HCT116 (cell line): ENCODE measurements around the gene CACNG1. TPM values are rescaled to one million over a fixed set of nuclear protein-coding genes. Genes with fewer than 3 reads are reported as not detected.

Experiments used
- ATAC-seq: fragments of 200-7000 bp; cut with Tn5 transposase; 2 replicates; pipeline ENCODE4 v1.9.1; 2020; ENCODE audit warnings: mild to moderate bottlenecking, moderate library complexity
- BruUV-seq: library from RNA; stranded (reverse); fragments of 400-500 nt; replicated peaks from 2 replicates; lab custom pipeline; 2021; lab: Mats Ljungman, UMichigan
- CTCF ChIA-PET: fragments of 300-600 bp; sonication (Branson Sonifier 250); formaldehyde crosslinking; loops from one replicate; lab custom pipeline; 2021; ENCODE audit warnings: antibody characterized with exemption; lab: Charles Lee
- POLR2A ChIA-PET: fragments of 300-600, 350-600 bp; sonication (Branson Sonifier 250); formaldehyde crosslinking; loops from one replicate; lab custom pipeline; 2021; ENCODE audit warnings: antibody characterized with exemption; lab: Charles Lee
- RAD21 ChIA-PET, 2 experiments: fragments of 300-600 bp; sonication (Branson Sonifier 250); formaldehyde crosslinking; loops; one replicate each; lab custom pipeline; 2023; ENCODE audit warnings: low total read pairs in 2 of 2; ENCODE audit not compliant: uncharacterized antibody in 2 of 2, unreplicated experiment in 2 of 2, low non-redundant PET in 1 of 2; lab: Charles Lee
- DNase-seq: peaks from one replicate; pipeline ENCODE4 v3.0.0-alpha.2; 2010; ENCODE audit warnings: low read depth, low spot score
- H2AFZ ChIP-seq: fragments of 200-600 bp; shearing (Covaris generic), sonication (generic); 2 replicates; pipeline ENCODE4 v1.6.1; 2017; ENCODE audit warnings: low read depth, mixed run types, mixed read lengths, antibody characterized with exemption, low read length; ENCODE audit not compliant: poor library complexity, severe bottlenecking
- H3K27ac ChIP-seq: 2 replicates; pipeline ENCODE4 v1.5.1; 2012; ENCODE audit warnings: low read depth, low read length
- H3K27me3 ChIP-seq: fragments of 200-600 bp; sonication (generic); 2 replicates; pipeline ENCODE4 v1.6.1; 2016; ENCODE audit warnings: mixed run types, low read length, mixed read lengths; ENCODE audit not compliant: insufficient read depth
- H3K36me3 ChIP-seq, 2 experiments: fragments of 200-500 bp in 1 of 2; fragments of 200-600 bp in 1 of 2; sonication (Bioruptor generic) in 1 of 2; sonication (generic) in 1 of 2; 2 replicates each; pipeline versions ENCODE4 v1.5.1 to v1.6.1; 2014 to 2016; ENCODE audit warnings: low read length in 2 of 2, inconsistent platforms in 1 of 2, mixed read lengths in 1 of 2, mixed run types in 1 of 2; ENCODE audit not compliant: insufficient read depth in 2 of 2, control insufficient read depth in 1 of 2
- H3K4me1 ChIP-seq, 2 experiments: fragments of 200-600 bp in 1 of 2; sonication (generic) in 1 of 2; 2 replicates each; pipeline versions ENCODE4 v1.5.1 to v1.6.1; 2012 to 2017; ENCODE audit warnings: low read length in 2 of 2, inconsistent platforms in 1 of 2, mild to moderate bottlenecking in 1 of 2, mixed read lengths in 1 of 2, mixed run types in 1 of 2, moderate library complexity in 1 of 2; ENCODE audit not compliant: insufficient read depth in 2 of 2, control insufficient read depth in 1 of 2
- H3K4me2 ChIP-seq: fragments of 200-600 bp; sonication (generic); 2 replicates; pipeline ENCODE4 v1.6.1; 2017; ENCODE audit warnings: mixed run types, low read length, mixed read lengths
- H3K4me3 ChIP-seq, 2 experiments: fragments of 200-600 bp in 1 of 2; sonication (generic) in 1 of 2; replicated peaks in 1 of 2; 2 replicates each; pipeline ENCODE4 v1.5.1; 2011 to 2016; ENCODE audit warnings: low read length in 2 of 2, control low read depth in 1 of 2, low read depth in 1 of 2, mild to moderate bottlenecking in 1 of 2, mixed read lengths in 1 of 2, mixed run types in 1 of 2
- H3K79me2 ChIP-seq: fragments of 200-600 bp; sonication (generic); 2 replicates; pipeline ENCODE4 v1.6.1; 2017; ENCODE audit warnings: mild to moderate bottlenecking, mixed run types, low read length, moderate library complexity, mixed read lengths; ENCODE audit not compliant: insufficient read depth
- H3K9ac ChIP-seq: fragments of 200-600 bp; sonication (generic); 2 replicates; pipeline ENCODE4 v1.6.1; 2016; ENCODE audit warnings: low read length, mixed read lengths
- H3K9me2 ChIP-seq: fragments of 200-600 bp; sonication (generic), shearing (Covaris generic); 2 replicates; pipeline ENCODE4 v1.6.1; 2017; ENCODE audit warnings: mixed run types, mild to moderate bottlenecking, moderate library complexity; ENCODE audit not compliant: insufficient read depth
- H3K9me3 ChIP-seq, 2 experiments: fragments of 200-500 bp in 1 of 2; fragments of 200-600 bp in 1 of 2; sonication (Bioruptor generic) in 1 of 2; sonication (generic) in 1 of 2; 2 replicates each; pipeline ENCODE4 v1.6.1; 2014 to 2017; ENCODE audit warnings: low read length in 2 of 2, mixed read lengths in 2 of 2, inconsistent platforms in 1 of 2, low read depth in 1 of 2, mild to moderate bottlenecking in 1 of 2, mixed run types in 1 of 2, moderate library complexity in 1 of 2; ENCODE audit not compliant: control insufficient read depth in 1 of 2, insufficient read depth in 1 of 2
- H4K20me1 ChIP-seq: fragments of 200-600 bp; sonication (generic), shearing (Covaris generic); 2 replicates; pipeline ENCODE4 v1.6.1; 2017; ENCODE audit warnings: mixed run types, mild to moderate bottlenecking, moderate library complexity; ENCODE audit not compliant: insufficient read depth
- EGR1 ChIP-seq: IDR thresholded peaks from 2 replicates; pipeline ENCODE4 v1.6.1; 2012; ENCODE audit warnings: low read depth
- EZH2 ChIP-seq: fragments of 200-600 bp; sonication (generic); IDR thresholded peaks from 2 replicates; pipeline ENCODE4 v1.6.1; 2017; ENCODE audit warnings: antibody characterized with exemption, mixed run types
- JUND ChIP-seq: IDR thresholded peaks from 2 replicates; pipeline ENCODE4 v1.6.1; 2012
- REST ChIP-seq: IDR thresholded peaks from 2 replicates; pipeline ENCODE4 v1.6.1; 2012; ENCODE audit warnings: low read depth
- SP1 ChIP-seq: IDR thresholded peaks from 2 replicates; pipeline ENCODE4 v1.6.1; 2012; ENCODE audit warnings: low read depth
- ZFX ChIP-seq: fragments of 450-650 bp; IDR thresholded peaks from 2 replicates; pipeline ENCODE4 v1.6.1; 2017
- ZNF274 ChIP-seq: fragments of 200-500 bp; sonication (Bioruptor generic); IDR thresholded peaks from 2 replicates; pipeline ENCODE4 v1.6.1; 2014; ENCODE audit warnings: mild to moderate bottlenecking, low read depth, low read length, inconsistent platforms
- intact Hi-C: fragments of 100-400 bp; cut with micrococcal nuclease; formaldehyde crosslinking; loops from 2 replicates; pipeline ENCODE4 v1.10.0; 2022
- total RNA-seq: library from RNA; stranded (reverse); gene quantifications from one replicate; pipeline ENCODE4 v1.2.1, GENCODE V29; 2021; ENCODE audit not compliant: unreplicated experiment
- TF ChIP-seq, protein P1 (sequence below): IDR thresholded peaks from 2 replicates; pipeline ENCODE4 v1.6.1; 2011; ENCODE audit warnings: mild to moderate bottlenecking, low read length, moderate library complexity; ENCODE audit not compliant: insufficient replicate concordance; ENCODE audit errors: extremely low read depth
- TF ChIP-seq, protein P2 (sequence below): IDR thresholded peaks from 2 replicates; pipeline ENCODE4 v1.6.1; 2012

The CACNG1 gene
- total RNA-seq, 1 experiment from 2014 or later = not detected

DNA sequence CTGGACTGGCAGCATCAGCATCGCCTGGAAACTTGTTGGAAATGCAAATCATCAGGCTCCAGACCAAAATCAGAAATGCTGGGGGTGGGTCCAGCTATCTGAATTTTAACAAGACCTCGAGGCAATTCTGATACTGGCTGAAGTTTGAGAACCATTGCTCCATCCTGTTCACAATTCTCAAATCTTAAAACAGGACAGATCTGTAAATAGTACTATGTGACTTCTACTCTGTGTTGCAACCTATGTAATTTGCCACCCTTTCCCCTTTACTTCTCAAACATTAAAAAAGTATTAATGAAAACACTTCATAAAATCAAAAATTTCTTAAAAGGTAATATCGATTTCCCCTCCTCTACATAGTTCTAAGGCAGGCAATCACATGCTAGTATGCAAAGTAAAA lies 28.5 kb downstream of the CACNG1 start:
- Histone ChIP-seq H3K27ac (no peak overlapping the region), H3K4me3 (no peak overlapping the region), H3K4me1 (no peaks in the 10 kb centered on the region), H3K9me2 (no peaks in the 10 kb centered on the region), H3K79me2 (no peaks in the 10 kb centered on the region), H3K27me3 (no peaks in the 10 kb centered on the region), H3K4me2 (no peak overlapping the region), H3K36me3 (no peaks in the 10 kb centered on the region), H2AFZ (no peak overlapping the region), H3K9ac (no peak overlapping the region), H3K9me3 (no peaks in the 10 kb centered on the region), H4K20me1 (no peaks in the 10 kb centered on the region)
- ATAC-seq (no peak), DNase-seq (no peak)
- RAD21 ChIA-PET = no interaction called here
- intact Hi-C loops = no loop called here
- BruUV-seq = no TSS peak
- no peak for TF ChIP-seq JUND
- TF ChIP-seq ZNF274 = no peak
- no peak for TF ChIP-seq EGR1
- TF ChIP-seq, protein P1, sequence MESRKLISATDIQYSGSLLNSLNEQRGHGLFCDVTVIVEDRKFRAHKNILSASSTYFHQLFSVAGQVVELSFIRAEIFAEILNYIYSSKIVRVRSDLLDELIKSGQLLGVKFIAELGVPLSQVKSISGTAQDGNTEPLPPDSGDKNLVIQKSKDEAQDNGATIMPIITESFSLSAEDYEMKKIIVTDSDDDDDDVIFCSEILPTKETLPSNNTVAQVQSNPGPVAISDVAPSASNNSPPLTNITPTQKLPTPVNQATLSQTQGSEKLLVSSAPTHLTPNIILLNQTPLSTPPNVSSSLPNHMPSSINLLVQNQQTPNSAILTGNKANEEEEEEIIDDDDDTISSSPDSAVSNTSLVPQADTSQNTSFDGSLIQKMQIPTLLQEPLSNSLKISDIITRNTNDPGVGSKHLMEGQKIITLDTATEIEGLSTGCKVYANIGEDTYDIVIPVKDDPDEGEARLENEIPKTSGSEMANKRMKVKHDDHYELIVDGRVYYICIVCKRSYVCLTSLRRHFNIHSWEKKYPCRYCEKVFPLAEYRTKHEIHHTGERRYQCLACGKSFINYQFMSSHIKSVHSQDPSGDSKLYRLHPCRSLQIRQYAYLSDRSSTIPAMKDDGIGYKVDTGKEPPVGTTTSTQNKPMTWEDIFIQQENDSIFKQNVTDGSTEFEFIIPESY = no peak
- TF ChIP-seq, protein P2, sequence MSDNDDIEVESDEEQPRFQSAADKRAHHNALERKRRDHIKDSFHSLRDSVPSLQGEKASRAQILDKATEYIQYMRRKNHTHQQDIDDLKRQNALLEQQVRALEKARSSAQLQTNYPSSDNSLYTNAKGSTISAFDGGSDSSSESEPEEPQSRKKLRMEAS = no peak
- no peak for TF ChIP-seq ZFX
- no peak for TF ChIP-seq SP1
- no peak for TF ChIP-seq REST
- TF ChIP-seq EZH2 = no peak
- POLR2A ChIA-PET = no interaction called here
- CTCF ChIA-PET = no interaction called here
